NCI-H2107 treated with DMSO at 0.1 percent for 48 hours (cell line): ENCODE measurements around the gene BANP.
"Not testable (repeated sequence)": the region's sequence is repeated elsewhere in the genome, so short reads cannot be mapped to it uniquely, and the experiment has no call there.

Experiments
- DNase-seq: peaks from one replicate; lab custom pipeline; 2025; ENCODE audit not compliant: unreplicated experiment; lab: John Stamatoyannopoulos, UW

Gene BANP

DNA sequence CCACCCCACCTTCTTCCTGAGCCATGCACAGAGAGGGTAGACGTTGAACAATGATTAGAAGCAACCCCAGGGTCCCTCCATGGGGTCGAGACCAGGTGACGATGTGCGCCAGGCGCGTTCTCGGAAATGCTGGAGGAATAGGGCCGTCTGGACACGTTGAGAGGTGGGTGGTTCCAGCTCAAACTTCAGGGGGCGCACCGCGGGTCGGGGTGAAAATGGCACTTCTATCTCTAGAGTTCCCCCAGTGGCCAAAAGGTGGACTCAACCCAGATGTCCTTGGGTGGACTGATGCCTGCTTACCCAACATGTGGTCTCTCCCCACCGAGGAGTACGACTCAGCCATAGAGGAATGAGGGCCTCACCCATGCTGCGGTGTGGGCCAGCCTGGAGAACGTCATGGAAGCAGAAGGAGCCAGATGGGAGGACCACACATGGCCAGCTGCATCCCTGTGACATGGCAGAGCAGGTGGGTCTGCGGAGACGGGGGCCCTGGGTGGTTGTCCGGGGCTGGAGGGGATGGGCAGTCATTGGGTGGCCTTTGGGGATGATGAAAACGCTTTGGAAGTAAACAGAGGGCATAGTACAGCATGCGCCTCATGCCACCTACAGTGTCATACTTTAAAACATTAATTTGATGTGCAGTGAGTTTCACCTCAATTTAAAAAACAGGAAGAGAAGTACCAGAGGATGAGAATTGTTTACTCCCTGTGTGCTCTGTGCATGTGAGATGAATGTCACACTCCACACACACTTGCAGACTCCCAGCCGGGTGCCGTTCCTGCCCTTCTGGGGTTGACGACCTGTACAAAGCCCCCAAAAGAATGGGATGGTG is 147.7 kb downstream of the BANP start:
- not testable (repeated sequence) for DNase-seq

DNA sequence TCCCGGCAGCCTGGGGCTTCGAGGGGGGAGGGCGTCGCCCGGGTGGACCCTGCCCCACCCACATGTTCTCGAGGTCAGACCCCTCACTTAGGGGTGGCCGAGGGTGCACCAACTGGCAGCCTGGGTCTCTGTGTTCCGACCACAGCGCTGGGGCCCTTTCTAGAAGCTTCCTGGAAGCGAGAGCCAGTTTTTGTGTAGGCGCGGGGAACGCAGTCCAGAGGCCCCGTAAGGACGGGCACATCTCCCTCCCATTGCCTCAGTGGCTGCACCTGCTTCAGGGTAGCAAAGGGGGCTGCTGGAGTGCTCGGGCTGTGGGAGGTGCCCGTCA is 148.3 kb downstream of the BANP start:
- DNase-seq, result no peak

GRCh38 chr16:88099956-88100355 is 148.7 kb downstream of the BANP start:
- DNase-seq, result not testable (repeated sequence)

DNA sequence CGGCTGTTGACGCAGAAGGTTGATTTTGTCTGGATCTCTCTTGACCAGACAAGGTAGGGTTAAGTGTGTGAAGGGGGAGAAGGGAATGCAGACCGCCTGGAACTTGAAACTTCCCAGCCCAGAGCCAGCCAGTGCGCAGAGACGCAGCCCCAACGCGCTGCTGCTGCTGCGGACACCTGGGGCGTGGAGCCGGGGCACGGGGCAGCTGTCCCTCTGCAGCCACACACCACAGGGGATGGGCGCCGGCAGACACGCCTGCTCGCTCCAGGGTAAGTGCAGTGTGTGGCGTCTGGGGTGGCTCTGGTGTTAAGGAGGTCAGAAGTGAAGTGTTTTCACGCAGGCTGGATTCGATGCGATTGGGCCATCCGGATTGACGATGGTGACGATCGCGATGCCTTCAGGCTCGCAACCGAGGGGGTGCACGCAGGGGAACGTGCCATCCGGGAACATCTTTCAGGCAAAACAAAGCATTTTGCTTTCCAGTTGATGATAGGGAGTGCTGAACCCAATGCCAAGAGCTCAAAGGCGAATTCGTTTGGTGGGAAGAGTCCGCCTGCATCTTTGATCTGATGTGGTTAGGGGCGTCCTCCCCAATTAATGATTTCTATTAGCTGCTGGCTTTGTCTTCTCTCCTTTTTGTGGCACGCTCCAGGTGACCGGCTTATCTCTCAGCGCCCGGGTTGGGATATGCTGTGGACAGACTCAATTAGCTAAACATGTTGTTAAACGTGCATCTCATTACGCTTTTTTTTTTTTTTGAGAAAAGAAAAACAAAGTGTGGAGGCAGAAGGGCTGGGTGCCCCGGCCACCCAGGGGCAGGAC is 149.8 kb downstream of the BANP start:
- DNase-seq, result not testable (repeated sequence)

- not testable (repeated sequence) for DNase-seq
Observed at GRCh38 chr16:88101623-88102105, 150.4 kb downstream of the BANP start.

GRCh38 chr16:88102597-88102996 is 151.4 kb downstream of the BANP start:
- no peak for DNase-seq

DNA sequence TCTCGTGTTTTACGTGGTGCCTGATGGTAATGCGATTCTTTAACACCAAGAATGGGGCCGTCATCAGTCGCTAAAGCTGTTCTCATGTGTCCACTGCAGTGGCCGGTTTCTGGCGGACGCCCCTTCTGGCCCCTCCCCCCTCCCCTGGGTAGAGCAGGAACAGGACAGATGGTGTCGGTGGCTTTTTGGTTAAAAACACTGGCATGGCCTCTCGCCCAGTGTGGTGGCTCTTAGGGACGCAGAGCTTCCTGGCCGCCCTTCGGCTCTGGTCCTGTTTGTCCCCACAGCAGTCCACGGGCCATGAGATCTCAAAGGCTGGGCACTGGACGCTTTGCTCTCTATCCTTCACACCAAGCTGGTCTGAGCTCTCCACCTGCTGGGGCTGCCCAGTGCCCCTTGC is 151.8 kb downstream of the BANP start:
- no peak for DNase-seq

GRCh38 chr16:88103581-88104188 is 152.5 kb downstream of the BANP start:
- DNase-seq, result no peak

DNA sequence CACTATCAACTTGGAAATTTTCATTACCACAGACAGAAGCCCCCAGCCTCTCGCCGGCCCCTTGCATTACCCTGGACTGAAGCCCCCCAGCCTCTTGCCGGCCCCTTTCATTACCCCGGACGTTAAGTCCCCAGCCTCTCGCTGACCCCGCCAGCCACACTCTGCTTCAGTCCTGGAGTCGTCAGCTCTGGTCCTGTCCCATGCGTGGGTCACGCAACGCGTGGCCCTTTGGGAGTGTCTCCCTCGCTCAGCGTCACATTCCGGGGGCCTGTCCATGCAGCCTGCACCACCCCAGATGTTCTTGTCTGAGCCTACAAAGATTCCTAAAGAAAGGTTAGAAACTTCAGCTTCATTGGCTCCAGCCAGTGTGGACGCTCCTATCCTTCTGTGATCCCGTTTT is 153.1 kb downstream of the BANP start:
- not testable (repeated sequence) for DNase-seq

- not testable (repeated sequence) for DNase-seq
Observed at GRCh38 chr16:88105574-88106140, 154.4 kb downstream of the BANP start.

- DNase-seq, result not testable (repeated sequence)
Observed at GRCh38 chr16:88106566-88106965, 155.3 kb downstream of the BANP start.

DNA sequence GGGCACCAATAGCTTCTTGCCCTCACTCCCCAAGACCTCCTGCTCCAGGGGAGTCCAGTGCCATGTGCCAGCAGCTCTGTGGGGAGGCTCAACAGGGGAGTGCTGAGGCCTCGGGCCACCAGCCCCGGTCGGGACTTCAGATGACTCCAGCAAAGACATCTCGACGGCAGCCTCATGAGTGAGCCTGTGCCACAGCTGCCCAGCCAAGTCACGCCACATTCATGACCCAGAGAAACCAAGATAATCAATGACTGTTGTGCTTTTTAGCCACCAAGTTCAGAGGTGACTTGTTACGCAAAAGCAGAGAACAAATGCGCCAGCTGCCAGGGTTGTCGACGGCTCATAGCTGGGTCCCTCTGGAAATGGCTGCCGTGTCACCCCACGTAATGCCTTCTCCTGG is 157.5 kb downstream of the BANP start:
- no peak for DNase-seq

DNA sequence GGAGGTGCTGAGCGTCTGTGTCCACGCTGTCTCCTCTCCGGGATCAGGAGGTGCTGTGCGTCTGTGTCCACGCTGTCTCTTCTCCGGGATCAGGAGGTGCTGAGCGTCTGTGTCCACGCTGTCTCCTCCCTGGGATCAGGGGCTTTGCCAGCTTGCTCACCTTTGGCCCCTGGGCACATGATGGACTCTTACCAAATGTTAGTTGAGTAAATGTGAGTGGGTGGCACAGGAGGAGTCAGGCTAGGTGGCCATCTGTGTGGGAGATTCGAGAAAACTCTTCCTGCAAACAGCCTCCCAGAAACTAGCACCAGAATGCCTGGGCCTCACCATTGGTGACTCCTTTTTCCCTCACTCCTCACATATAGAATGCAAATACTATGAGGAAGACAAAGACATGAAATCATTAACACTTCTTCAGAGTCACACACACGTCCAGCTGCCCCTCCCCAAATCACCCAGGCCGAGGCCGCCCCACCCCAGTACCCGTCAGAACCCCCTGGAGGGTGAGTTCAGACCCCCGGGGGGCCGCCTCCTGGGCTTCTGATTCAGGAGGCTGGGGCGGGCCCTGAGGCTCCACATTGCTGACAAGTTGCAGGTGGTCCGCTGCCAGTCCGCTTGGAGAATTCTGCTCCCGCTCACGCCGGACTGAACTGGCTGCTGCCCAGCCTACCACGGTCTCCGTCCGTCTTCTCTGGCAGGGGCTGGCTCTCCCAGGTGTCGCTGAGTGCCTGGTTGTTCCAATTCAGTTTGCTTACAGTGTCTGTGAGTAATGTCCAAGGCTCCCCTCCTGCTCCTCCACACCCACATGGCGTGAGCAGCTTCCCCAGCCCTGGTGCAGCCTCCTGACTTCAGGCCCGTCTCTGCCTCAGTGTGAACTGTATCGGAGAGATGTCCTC is 158.7 kb downstream of the BANP start:
- DNase-seq, result not testable (repeated sequence)

DNA sequence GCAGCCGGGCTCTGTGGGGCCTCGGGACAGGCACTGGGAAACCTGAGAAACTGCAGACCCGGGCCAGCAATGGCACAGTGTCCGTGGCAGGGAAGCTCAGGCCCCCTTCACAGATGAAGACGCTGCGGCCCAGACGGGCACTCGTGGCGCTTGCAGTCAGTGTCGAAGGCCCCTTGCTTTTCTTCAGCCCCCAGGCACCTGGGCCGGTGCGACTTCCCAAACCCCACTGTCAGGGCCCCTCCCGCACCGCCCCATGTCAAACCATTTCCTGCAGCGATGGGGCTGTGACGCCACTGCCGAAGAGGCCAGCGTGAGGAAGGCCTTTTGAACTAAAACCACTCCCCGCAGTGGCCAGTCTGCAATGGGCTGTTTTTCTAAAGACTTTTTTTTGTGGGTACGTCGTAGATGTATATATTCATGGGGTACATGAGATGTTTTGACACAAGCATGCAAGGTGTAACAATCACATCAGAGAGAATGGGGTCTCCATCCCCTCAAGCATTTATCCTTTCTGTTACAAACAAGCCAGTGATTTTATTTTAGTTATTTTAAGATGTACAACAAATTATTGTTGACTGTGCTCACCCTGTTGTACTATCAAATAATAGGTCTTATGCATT is 159.8 kb downstream of the BANP start:
- DNase-seq, result not testable (repeated sequence)

GRCh38 chr16:88111976-88112375 is 160.7 kb downstream of the BANP start:
- not testable (repeated sequence) for DNase-seq

DNA sequence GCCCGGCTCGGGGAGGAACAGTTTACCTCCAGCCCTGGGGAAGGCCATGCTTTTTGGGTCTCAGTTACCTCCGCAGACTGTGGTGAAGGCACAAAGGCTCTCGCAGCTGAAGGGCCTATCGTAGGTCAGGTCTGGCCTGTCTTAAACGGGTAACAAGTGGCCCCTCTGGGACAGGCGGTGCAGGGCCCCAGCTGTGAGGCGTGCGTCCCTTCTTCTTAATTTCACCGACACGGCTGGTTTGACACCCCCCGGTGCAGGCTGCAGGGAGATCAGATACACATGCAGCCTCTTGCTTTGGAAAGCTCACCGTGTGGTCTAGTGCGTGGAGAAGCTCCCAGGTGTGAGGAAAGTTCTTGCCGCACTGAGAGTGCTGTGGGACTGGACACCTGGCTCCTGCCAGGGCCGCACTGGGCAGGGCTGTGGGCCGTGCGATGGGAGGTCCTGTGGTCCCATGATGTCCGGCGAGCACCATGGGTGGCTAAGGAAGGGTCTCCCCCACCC is 162.4 kb downstream of the BANP start:
- DNase-seq, result no peak

DNA sequence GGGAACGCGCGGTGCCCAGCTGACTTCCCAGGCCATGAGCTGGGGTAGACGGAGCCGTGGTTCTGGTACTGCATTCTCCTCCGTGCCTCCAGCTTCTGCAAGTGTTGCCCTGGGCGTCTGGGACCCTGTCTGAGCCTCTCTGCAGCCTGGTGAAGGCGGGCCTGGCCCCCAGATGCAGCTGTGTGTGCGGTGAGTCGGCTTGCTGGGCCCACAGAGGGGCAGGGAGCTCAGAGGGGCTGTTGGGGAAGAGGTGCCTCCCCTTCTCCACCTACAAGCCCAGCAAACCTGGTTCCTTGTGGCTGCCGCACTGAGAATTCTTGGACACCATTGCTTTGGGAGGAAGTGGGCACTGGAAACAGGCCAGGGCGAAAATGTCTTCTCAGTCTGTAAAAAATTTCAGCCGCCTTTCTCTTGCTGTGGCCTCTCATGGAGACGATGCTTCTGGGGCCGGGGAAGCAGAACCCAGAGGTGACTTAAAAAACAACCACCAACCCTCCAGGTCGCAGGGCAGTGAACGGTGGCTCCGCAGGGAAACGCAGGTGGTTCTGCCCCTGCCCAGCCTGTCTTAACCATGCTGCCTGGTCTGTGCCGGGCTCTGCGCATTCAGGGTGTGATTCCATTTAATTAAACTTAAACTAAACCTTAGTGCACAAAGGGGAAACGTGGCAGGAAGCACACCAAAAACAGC is 163.5 kb downstream of the BANP start:
- DNase-seq, result not testable (repeated sequence)

DNA sequence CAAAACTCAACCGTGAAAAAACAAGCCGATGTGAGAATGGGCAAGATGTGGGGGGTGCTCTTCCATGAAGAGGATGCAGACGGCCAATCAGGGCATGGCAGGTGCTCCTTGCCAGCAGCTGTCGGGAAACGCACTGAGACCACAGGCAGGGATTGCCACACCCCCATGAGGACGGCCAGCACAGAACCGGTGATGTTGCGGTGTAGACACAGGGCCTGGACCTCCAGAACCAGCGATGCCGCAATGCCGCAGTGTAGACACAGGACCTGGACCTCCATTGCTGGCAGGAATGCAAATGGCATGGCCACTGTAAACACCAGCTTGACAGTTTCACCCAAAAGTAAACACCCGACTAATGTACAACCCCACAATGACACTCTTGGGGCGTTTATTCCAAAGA is 164.9 kb downstream of the BANP start:
- DNase-seq, result no peak

GRCh38 chr16:88117476-88117868 is 166.2 kb downstream of the BANP start:
- no peak for DNase-seq
